IPS DF 6.9 (cell line): Measurements from ENCODE around the gene SMG6.
"Not testable (repeated sequence)": the region's sequence is repeated elsewhere in the genome, so short reads cannot be mapped to it uniquely, and the experiment has no call there.

ENCODE experiments used
- DNase-seq: peaks from one replicate; pipeline ENCODE4 v3.0.0-alpha.2; 2013; ENCODE audit warnings: low read depth, low spot score
- H3K27ac ChIP-seq: one replicate; pipeline ENCODE4 v1.5.1; 2013; ENCODE audit warnings: low read length, control low read depth
- H3K27me3 ChIP-seq: 2 replicates; pipeline ENCODE4 v1.6.1; 2013; ENCODE audit warnings: mild to moderate bottlenecking, low read length; ENCODE audit not compliant: control insufficient read depth, insufficient read depth
- H3K36me3 ChIP-seq: 2 replicates; pipeline ENCODE4 v1.6.1; 2013; ENCODE audit warnings: low read length; ENCODE audit not compliant: control insufficient read depth, insufficient read depth
- H3K4me1 ChIP-seq: 2 replicates; pipeline ENCODE4 v1.6.1; 2013; ENCODE audit warnings: low read length; ENCODE audit not compliant: control insufficient read depth, insufficient read depth
- H3K4me3 ChIP-seq: 2 replicates; pipeline ENCODE4 v1.5.1; 2013; ENCODE audit warnings: mild to moderate bottlenecking, low read length
- H3K9me3 ChIP-seq: 2 replicates; pipeline ENCODE4 v1.6.1; 2013; ENCODE audit warnings: low read length, inconsistent platforms; ENCODE audit not compliant: control insufficient read depth, insufficient read depth
- WGBS: extraction: QIAGEN DNeasy Blood & Tissue Kit; methylation state at CpG from one replicate; pipeline ENCODE4 v1.1.7; 2013; ENCODE audit warnings: mixed read lengths, missing lambda C conversion rate; ENCODE audit not compliant: insufficient read length, insufficient coverage; 5-methylcytosine and 5-hydroxymethylcytosine counted together

SMG6 gene

DNA sequence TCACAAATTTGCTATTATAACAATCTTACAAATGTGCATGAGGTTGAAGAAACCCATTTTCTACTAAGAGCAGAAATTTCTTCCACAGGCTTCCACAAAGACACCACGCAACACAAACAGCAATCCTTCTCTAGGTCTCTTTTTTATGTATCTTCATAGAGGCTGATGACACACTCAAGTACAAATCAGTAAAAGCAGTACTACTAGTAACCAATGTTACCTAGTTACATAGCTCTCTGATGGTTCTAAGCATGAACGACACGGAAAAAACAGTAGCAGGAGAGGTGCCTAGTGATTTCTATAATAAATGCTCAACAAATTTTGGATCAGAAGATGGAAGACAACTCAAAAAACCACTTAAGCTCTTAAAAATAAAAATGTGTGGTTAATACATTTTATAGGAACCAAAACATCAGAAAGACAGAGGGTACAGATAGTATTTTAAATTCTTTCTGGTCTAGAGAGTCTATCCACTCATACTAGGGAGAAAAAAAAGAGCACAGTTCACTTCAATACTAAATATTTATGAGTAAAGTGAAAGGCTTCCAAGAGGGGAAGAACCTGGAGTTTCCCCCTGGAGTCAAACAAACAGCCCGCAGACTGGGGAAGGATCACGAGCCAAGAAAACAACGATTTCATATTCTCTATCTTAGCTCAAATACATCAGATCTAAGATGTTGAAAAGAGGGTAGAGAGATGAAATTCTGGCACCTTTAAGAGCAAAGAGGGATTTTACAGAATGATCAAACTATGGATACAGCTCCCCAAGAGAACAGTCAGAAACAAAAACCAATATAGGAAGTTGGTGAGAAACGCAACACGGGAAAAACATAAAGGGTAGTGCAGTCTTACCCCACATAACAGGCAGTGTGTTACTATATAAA, 40.2 kb downstream of the SMG6 start:
- no peaks in the 10 kb centered on the region for H3K27me3 ChIP-seq
- H3K4me1 ChIP-seq: no peaks in the 10 kb centered on the region
- no peak for DNase-seq
- 0 out of 2 replicates have a peak, but pooled peaks cover 3% of the 10 kb centered on the region for H3K36me3 ChIP-seq
- H3K27ac ChIP-seq: no peak overlapping the region
- H3K4me3 ChIP-seq: no peak overlapping the region
- no CpG with 5 or more reads among the region's 8 CpGs for WGBS
- H3K9me3 ChIP-seq: no peaks in the 10 kb centered on the region

- Histone ChIP-seq H3K4me1 (no peaks in the 10 kb centered on the region), H3K36me3 (0 out of 2 replicates have a peak, but pooled peaks cover 3% of the 10 kb centered on the region), H3K27me3 (no peaks in the 10 kb centered on the region), H3K9me3 (no peaks in the 10 kb centered on the region), H3K27ac (no peak overlapping the region), H3K4me3 (no peak overlapping the region)
- no peak for DNase-seq
- WGBS: no CpG with 5 or more reads among the region's 2 CpGs
These were observed 41.4 kb downstream of the SMG6 start for GRCh38 chr17:2262135-2262587.

DNA sequence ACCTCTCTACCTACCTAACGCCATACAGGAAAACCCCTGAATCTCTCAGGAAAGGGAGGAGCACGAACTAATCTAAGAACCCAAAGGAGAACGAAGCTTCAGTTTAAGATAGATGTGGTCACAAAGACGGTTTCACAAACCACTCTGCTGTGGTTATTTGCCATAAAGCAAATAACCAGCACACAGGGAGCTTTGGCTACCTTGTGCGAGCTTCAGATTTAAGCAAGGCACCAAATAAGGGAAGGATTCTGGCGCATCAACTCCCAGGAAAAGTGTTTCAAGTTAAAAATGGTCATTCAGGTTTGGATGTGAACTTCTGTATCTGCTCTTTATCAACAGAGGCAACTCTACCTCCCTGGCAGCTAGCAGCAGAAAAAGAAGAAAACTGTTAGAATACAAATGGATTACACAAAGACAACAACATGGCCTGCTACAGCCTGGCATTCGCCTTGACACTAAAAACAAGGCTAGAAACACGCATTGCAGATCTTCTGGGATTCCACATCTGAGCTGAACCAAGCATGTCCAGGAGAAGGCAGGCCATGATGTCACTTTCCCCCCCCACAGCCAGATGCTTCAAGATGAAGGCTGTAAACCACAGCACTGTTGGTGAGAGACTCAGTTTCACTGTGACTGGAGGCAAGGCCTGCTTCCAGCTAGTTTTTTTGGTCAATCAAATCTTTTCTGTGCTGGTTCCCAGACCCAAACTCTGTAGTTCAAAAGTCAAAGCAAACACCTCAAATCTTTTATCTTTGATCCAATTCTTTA, 43.6 kb downstream of the SMG6 start:
- no peaks in the 10 kb centered on the region for H3K36me3 ChIP-seq
- WGBS: no CpG with 5 or more reads among the region's 8 CpGs
- no peak for DNase-seq
- no peak overlapping the region for H3K4me3 ChIP-seq
- no peak overlapping the region for H3K27ac ChIP-seq
- H3K9me3 ChIP-seq: no peaks in the 10 kb centered on the region
- H3K27me3 ChIP-seq: no peaks in the 10 kb centered on the region
- H3K4me1 ChIP-seq: no peaks in the 10 kb centered on the region

GRCh38 chr17:2258830-2259229, 44.8 kb downstream of the SMG6 start:
- not testable (repeated sequence) for H3K9me3 ChIP-seq, H3K4me1 ChIP-seq, DNase-seq, H3K36me3 ChIP-seq, H3K27ac ChIP-seq, H3K4me3 ChIP-seq, H3K27me3 ChIP-seq
- no CpG with 5 or more reads among the region's 8 CpGs for WGBS

DNA sequence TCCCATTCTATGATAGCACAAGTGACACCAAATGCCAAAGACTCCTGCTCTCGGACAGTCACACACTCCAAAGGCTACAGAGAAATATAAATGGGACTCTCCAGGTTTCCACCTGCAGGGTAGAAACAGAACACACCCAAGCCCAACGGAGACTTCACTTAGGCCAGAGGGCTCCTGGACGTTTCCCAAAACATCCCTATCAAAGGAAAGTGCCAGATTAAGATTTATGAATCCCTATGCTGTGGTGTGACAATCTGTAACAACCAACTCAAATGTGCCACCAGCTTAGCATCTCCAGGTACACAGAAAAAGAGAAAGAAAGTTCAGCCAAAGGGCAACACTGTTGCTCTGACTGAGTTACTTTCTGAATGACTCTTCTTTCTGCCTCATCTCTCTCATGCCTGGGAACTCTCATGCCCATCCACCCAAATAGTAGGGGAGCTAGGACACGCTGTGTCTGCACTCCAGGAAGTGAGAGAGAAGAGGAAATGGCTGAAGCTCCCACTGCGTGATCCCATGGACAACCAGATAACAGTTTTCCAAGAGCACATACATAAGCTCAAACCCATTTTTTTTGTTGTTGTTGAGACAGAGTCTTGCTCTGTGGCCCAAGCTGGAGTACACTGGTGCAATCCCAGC, 49.7 kb downstream of the SMG6 start:
- Histone ChIP-seq H3K4me3 (no peak overlapping the region), H3K36me3 (no peaks in the 10 kb centered on the region), H3K9me3 (no peaks in the 10 kb centered on the region), H3K27ac (no peak overlapping the region), H3K4me1 (no peaks in the 10 kb centered on the region), H3K27me3 (no peaks in the 10 kb centered on the region)
- DNase-seq: no peak
- no CpG with 5 or more reads among the region's 5 CpGs for whole genome bisulfite sequencing

GRCh38 chr17:2253362-2253761, 50.2 kb downstream of the SMG6 start:
- Histone ChIP-seq H3K36me3 (no peaks in the 10 kb centered on the region), H3K4me1 (no peaks in the 10 kb centered on the region), H3K27me3 (no peaks in the 10 kb centered on the region), H3K9me3 (no peaks in the 10 kb centered on the region), H3K4me3 (no peak overlapping the region), H3K27ac (no peak overlapping the region)
- DNase-seq: no peak
- no CpG with 5 or more reads among the region's 10 CpGs for WGBS

- Histone ChIP-seq H3K4me3 (no peak overlapping the region), H3K9me3 (no peaks in the 10 kb centered on the region), H3K27ac (no peak overlapping the region), H3K4me1 (no peaks in the 10 kb centered on the region), H3K36me3 (no peaks in the 10 kb centered on the region), H3K27me3 (no peaks in the 10 kb centered on the region)
- DNase-seq: no peak
- WGBS: no CpG with 5 or more reads among the region's 5 CpGs
These were observed 52.5 kb downstream of the SMG6 start for GRCh38 chr17:2251098-2251497.

DNA sequence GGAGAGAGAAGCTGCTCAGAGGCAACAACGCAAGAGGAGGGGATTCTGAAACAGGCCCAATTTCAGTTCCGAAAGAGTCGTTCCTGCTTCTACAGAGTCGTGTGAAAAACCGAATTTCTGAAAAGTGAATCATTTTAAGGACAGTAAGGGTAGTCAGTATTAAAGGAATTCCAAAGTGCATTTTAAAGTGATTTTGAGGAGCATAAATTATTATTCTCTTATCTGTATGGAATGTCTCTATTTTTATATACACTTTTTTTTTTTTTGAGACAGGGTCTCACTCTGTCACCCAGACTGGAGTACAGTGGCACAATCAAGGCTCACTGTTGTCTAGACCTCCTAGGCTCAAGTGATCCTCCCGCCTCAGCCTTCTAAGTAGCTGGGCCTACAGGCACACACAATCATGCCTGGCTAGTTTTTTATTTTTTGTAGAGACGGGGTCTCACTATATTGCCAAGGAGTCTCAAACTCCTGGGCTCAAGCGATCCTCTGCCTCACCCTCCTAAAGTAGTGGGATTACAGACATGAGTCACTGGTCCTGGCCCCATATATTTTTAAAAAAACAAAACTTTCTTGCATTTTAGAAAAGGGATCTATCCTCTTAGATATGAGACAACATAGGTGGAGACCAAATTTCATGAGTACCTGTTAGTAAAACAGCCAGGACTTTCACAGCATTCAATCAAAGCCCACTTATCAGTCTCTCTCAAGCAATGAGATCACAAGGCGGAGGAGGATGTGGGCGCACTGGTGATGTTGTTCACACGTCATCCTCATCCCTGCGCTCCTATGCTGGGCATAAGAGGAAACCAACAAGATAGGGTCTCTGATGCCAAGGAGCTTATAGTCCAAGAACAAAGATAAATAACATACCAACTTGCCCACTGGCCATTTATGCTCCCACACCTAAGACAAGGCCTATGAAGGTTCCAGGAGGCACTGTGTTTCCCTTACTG, 53.2 kb downstream of the SMG6 start:
- Histone ChIP-seq H3K36me3 (no peaks in the 10 kb centered on the region), H3K27ac (no peak overlapping the region), H3K4me3 (no peak overlapping the region), H3K27me3 (no peaks in the 10 kb centered on the region), H3K4me1 (no peaks in the 10 kb centered on the region), H3K9me3 (no peaks in the 10 kb centered on the region)
- no peak for DNase-seq
- WGBS: no CpG with 5 or more reads among the region's 12 CpGs

DNA sequence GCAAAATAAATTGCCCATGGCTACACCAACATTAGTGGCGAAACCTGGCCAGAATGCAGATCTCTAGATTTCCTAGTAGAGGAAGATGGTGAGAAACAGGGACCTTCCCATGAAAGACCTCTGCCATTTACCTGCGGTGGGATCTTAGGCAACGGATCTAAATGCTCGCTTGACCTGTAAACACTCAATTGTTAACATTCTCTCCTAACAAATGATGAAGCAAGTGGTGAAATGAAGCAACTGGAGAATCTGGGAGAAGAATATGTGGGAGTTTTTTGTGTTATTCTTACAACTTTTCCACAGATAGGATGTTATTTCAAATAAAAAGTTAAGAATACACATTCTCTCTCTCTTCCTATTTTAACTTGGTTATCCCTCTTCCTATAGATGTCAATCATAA, 56.6 kb downstream of the SMG6 start:
- H3K36me3 ChIP-seq: no peaks in the 10 kb centered on the region

More for the DNA sequence above, 56.6 kb downstream of the SMG6 start:
- no CpG with 5 or more reads among the region's 4 CpGs for WGBS
- no peak for DNase-seq
- Histone ChIP-seq H3K9me3 (no peaks in the 10 kb centered on the region), H3K27ac (no peak overlapping the region), H3K27me3 (no peaks in the 10 kb centered on the region), H3K4me1 (no peaks in the 10 kb centered on the region), H3K4me3 (no peak overlapping the region)
